ENCODE results near the gene SEC22A. TPM values are rescaled to one million over a fixed set of nuclear protein-coding genes. Genes with fewer than 3 reads are reported as not detected.
"Not testable (repeated sequence)": the region's sequence is repeated elsewhere in the genome, so short reads cannot be mapped to it uniquely, and the experiment has no call there.

Gene SEC22A
- polyA plus RNA-seq, 1 of the 3 experiments (the other 2 are of a cell fraction): 13.0 TPM

DNA sequence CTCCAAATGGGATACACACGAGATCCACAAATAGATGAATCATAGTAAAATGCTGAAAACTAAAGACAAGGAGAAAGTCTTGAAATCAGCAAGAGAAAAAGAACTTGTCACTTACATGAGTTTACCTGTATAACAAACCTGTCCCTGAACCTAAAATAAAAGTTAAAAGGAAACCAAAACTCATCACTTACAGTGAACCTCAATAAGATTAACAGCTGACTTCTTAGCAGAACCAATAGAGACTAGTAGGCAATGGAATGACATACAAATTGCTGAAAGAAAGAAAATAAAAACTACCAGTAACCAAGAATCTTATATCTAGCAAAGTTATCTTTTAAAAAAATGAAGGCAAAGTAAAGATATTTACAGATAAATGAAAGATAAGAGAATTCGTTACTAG, 27.4 kb downstream of the SEC22A start (continued):
- no peak for TF ChIP-seq FOSL2 (IDR thresholded peaks at IDR 0.05; ENCODE audit: borderline replicate concordance, low read depth)
- no peak for TF ChIP-seq TCF12 (IDR thresholded peaks at IDR 0.05)
- TF ChIP-seq GABPA (IDR thresholded peaks at IDR 0.05; ENCODE audit: low read depth): no peak

DNA sequence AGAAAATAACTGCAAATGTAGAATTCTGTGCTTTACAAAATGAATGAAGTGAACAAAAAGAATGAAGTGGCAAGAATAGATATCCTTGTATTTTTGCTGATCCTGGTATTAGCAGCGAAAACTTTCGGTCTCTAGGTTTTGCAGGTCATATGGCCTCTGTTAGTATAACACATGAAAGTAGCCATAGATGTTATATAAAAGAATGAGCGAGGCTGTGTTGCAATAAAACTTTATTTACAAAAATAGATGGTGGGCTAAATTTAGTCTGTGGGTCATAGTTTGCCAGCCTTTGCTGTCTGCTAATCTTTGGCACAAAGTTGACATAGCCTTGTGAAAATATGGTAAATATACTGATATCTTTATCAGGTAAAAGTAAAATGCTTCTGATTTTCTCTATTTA, 35.2 kb downstream of the SEC22A start:
- H3K9me3 ChIP-seq: no peaks in the 10 kb centered on the region
- peaks cover 11 to 26% of the 10 kb centered on the region in 2 experiments for H3K36me3 ChIP-seq (replicated peaks in 1 of 2; ENCODE audit: control insufficient read depth in 1 of 2, insufficient read depth in 2 of 2, low read length in 1 of 2)
- no peaks in the 10 kb centered on the region for H4K20me1 ChIP-seq (ENCODE audit: insufficient read depth)
- POLR2A ChIA-PET: no interaction called here
- no peak overlapping the region for H3K27ac ChIP-seq (ENCODE audit: low read depth in 2 of 2, low read length in 1 of 2)
- H3K9ac ChIP-seq: no peak overlapping the region
- no peak overlapping the region for H3K4me2 ChIP-seq
- H3K4me1 ChIP-seq (ENCODE audit: control insufficient read depth in 1 of 2, insufficient read depth in 2 of 2, low read depth in 1 of 2, low read length in 1 of 2): no peaks in the 10 kb centered on the region
- no peak overlapping the region for H3K4me3 ChIP-seq (ENCODE audit: low read depth in 2 of 2, low read length in 1 of 2)
- no peaks in the 10 kb centered on the region for H3K9me2 ChIP-seq
- no peak for TF ChIP-seq MEF2A (IDR thresholded peaks at IDR 0.05; ENCODE audit: borderline replicate concordance, low read depth)
- CTCF ChIA-PET: interaction anchor here (0.6 kb wide), 1 partner anchor 90 kb away, joined by 3 read pairs; no protein-coding TSS in a partner anchor
- WGBS (ENCODE audit: low lambda C conversion rate): 95% methylated on average over 3 of the region's 3 CpGs
- H2AFZ ChIP-seq (ENCODE audit: low read depth): no peak overlapping the region
- no peaks in the 10 kb centered on the region for H3K79me2 ChIP-seq (ENCODE audit: insufficient read depth)
- no peak for DNase-seq
- H3K27me3 ChIP-seq (ENCODE audit: insufficient read depth): no peaks in the 10 kb centered on the region
- no peaks in the 10 kb centered on the region for H3F3A ChIP-seq (replicated peaks; ENCODE audit: insufficient read depth)

DNA sequence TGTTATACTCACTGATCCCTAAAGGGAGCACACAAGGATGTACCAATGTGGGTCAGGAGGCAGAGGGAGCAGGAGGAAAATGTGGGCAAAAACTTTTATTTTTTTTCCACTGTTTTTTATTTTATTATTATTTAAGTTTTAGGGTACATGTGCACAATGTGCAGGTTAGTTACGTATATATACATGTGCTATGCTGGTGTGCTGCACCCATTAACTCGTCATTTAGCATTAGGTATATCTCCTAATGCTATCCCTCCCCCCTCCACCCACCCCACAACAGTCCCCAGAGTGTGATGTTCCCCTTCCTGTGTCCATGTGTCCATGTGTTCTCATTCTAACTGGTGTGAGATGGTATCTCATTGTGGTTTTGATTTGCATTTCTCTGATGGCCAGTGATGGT, 37.4 kb downstream of the SEC22A start:
- H2AFZ ChIP-seq (ENCODE audit: low read depth); H4K20me1 ChIP-seq (ENCODE audit: insufficient read depth); H3K4me3 ChIP-seq (ENCODE audit: low read depth in 2 of 2, low read length in 1 of 2); POLR2A ChIA-PET; H3K79me2 ChIP-seq (ENCODE audit: insufficient read depth); H3K4me1 ChIP-seq (ENCODE audit: control insufficient read depth in 1 of 2, insufficient read depth in 2 of 2, low read depth in 1 of 2, low read length in 1 of 2); H3K4me2 ChIP-seq; H3K27me3 ChIP-seq (ENCODE audit: insufficient read depth); DNase-seq; H3K9me3 ChIP-seq; H3F3A ChIP-seq (replicated peaks; ENCODE audit: insufficient read depth); H3K27ac ChIP-seq (ENCODE audit: low read depth in 2 of 2, low read length in 1 of 2); H3K9me2 ChIP-seq; H3K9ac ChIP-seq; CTCF ChIA-PET: not testable (repeated sequence)
- H3K36me3 ChIP-seq (replicated peaks in 1 of 2; ENCODE audit: control insufficient read depth in 1 of 2, insufficient read depth in 2 of 2, low read length in 1 of 2): peaks cover 10 to 19% of the 10 kb centered on the region in 2 experiments
- 91% methylated on average over 2 of the region's 2 CpGs for WGBS (ENCODE audit: low lambda C conversion rate)

DNA sequence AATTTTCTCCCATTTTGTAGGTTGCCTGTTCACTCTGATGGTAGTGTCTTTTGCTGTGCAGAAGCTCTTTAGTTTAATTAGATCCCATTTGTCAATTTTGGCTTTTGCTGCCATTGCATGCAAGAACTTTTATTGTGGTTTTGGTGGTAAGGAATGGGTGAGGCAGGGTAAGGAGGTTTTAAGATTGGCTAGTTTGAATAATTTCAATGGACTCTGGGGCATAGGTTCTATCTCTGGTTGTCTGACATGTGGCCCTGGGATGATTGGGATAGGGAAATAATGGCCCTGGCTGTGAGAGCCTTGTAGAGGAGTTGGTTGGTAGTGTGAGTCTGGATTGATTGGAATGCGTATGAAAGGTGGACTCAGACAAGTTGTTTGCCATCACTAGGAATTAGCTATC, 38.0 kb downstream of the SEC22A start:
- 100% methylated on average over 1 of the region's 1 CpG for WGBS (ENCODE audit: low lambda C conversion rate)
- Histone ChIP-seq H3F3A (replicated peaks; ENCODE audit: insufficient read depth) (no peaks in the 10 kb centered on the region), H3K27ac (ENCODE audit: low read depth in 2 of 2, low read length in 1 of 2) (no peak overlapping the region), H3K27me3 (ENCODE audit: insufficient read depth) (no peaks in the 10 kb centered on the region), H3K4me1 (ENCODE audit: control insufficient read depth in 1 of 2, insufficient read depth in 2 of 2, low read depth in 1 of 2, low read length in 1 of 2) (no peaks in the 10 kb centered on the region), H3K4me3 (ENCODE audit: low read depth in 2 of 2, low read length in 1 of 2) (no peak overlapping the region), H3K9me3 (no peaks in the 10 kb centered on the region), H3K4me2 (no peak overlapping the region), H2AFZ (ENCODE audit: low read depth) (no peak overlapping the region), H3K79me2 (ENCODE audit: insufficient read depth) (no peaks in the 10 kb centered on the region), H4K20me1 (ENCODE audit: insufficient read depth) (no peaks in the 10 kb centered on the region), H3K9ac (no peak overlapping the region), H3K9me2 (no peaks in the 10 kb centered on the region), H3K36me3 (replicated peaks in 1 of 2; ENCODE audit: control insufficient read depth in 1 of 2, insufficient read depth in 2 of 2, low read length in 1 of 2) (peaks cover 10 to 18% of the 10 kb centered on the region in 2 experiments)
- no peak for DNase-seq
- TF ChIP-seq FOSL2 (IDR thresholded peaks at IDR 0.05; ENCODE audit: borderline replicate concordance, low read depth): no peak
- TF ChIP-seq EP300 (IDR thresholded peaks at IDR 0.05; ENCODE audit: borderline replicate concordance in 1 of 2, low read depth in 1 of 2, low read length in 1 of 2): no peak
- no peak for TF ChIP-seq RFX5 (IDR thresholded peaks at IDR 0.05; ENCODE audit: low read length)
- no peak for TF ChIP-seq JUND (IDR thresholded peaks at IDR 0.05)
- no peak for TF ChIP-seq POLR2AphosphoS5 (IDR thresholded peaks at IDR 0.05; ENCODE audit: low read depth, low read length)
- CTCF ChIA-PET: no interaction called here
- POLR2A ChIA-PET: no interaction called here

Data from SK-N-SH (cell line).